Stimulated activated CD8-positive, alpha-beta memory T cell treated with anti-CD3 and anti-CD28 coated beads, Interleukin-12 subunit alpha, Interleukin-12 subunit beta, amount 100 ng/mL, for 24 hours (primary cell): ENCODE data around the gene FLYWCH2.
A peak's percentile ranks its signal among the peaks of the same experiment; 100 is the strongest.
"Not testable (repeated sequence)": the region's sequence is repeated elsewhere in the genome, so short reads cannot be mapped to it uniquely, and the experiment has no call there.

ENCODE experiments used
- DNase-seq: peaks from one replicate; pipeline ENCODE4 v3.0.0-alpha.2; 2020; ENCODE audit errors: extremely low read depth

The FLYWCH2 gene

GRCh38 chr16:2881783-2882649 is 999 bp upstream of the FLYWCH2 start:
- DNase-seq = no peak

GRCh38 chr16:2883458-2883908 is 468 bp downstream of the FLYWCH2 start:
- DNase-seq = no peak

GRCh38 chr16:2884041-2884451 is 1.0 kb downstream of the FLYWCH2 start:
- DNase-seq = no peak

GRCh38 chr16:2894231-2894630 is 11.2 kb downstream of the FLYWCH2 start:
- no peak for DNase-seq

GRCh38 chr16:2895813-2896212 is 12.8 kb downstream of the FLYWCH2 start:
- DNase-seq = no peak

GRCh38 chr16:2896480-2897010 is 13.5 kb downstream of the FLYWCH2 start:
- DNase-seq = no peak

GRCh38 chr16:2897110-2897509 is 14.1 kb downstream of the FLYWCH2 start:
- DNase-seq = no peak

- DNase-seq = no peak
Measured at GRCh38 chr16:2898831-2899563, 16.0 kb downstream of the FLYWCH2 start.

- no peak for DNase-seq
Measured at GRCh38 chr16:2899564-2900072, 16.6 kb downstream of the FLYWCH2 start.

GRCh38 chr16:2900526-2901075 is 17.6 kb downstream of the FLYWCH2 start:
- DNase-seq = no peak

GRCh38 chr16:2902337-2903130 is 19.5 kb downstream of the FLYWCH2 start:
- DNase-seq = no peak

- peak; percentile 47 for DNase-seq
Measured at GRCh38 chr16:2904100-2904921, 21.3 kb downstream of the FLYWCH2 start.

- no peak for DNase-seq
Measured at GRCh38 chr16:2904922-2905240, 21.9 kb downstream of the FLYWCH2 start.

- DNase-seq = peak; percentile 90
Measured at GRCh38 chr16:2905241-2905987, 22.4 kb downstream of the FLYWCH2 start.

GRCh38 chr16:2905988-2906387 is 23.0 kb downstream of the FLYWCH2 start:
- DNase-seq = no peak

- not testable (repeated sequence) for DNase-seq
Measured at GRCh38 chr16:2907084-2907753, 24.2 kb downstream of the FLYWCH2 start.

GRCh38 chr16:2910441-2910969 is 27.5 kb downstream of the FLYWCH2 start:
- no peak for DNase-seq

GRCh38 chr16:2911638-2912329 is 28.8 kb downstream of the FLYWCH2 start, which contains the start of gene FLYWCH1:
Gene FLYWCH1 (plus strand): TSS chr16:2911931. CDS start chr16:2929686, 17,755 bp downstream.
- DNase-seq = peak; percentile 96
